ENCODE results near the gene SLC25A47. TPM values are rescaled to one million over a fixed set of nuclear protein-coding genes. Genes with fewer than 3 reads are reported as not detected.
A peak's percentile ranks its signal among the peaks of the same experiment; 100 is the strongest.

SLC25A47 gene
- total RNA-seq, 1 donor from 2014 or later: not detected

- no peaks in the 10 kb centered on the region for H3K36me3 ChIP-seq
- H3K27me3 ChIP-seq: no peaks in the 10 kb centered on the region
- TF ChIP-seq CTCF (IDR thresholded peaks at IDR 0.05): no peak
- H3K9me3 ChIP-seq: no peaks in the 10 kb centered on the region
- peaks cover 3% of the 10 kb centered on the region for H3K4me1 ChIP-seq
- H3K4me3 ChIP-seq: no peak overlapping the region
- intact Hi-C loops (cut with DNase I): no loop called here
- no peak overlapping the region for H3K27ac ChIP-seq
- no peak for ATAC-seq
- no peak for DNase-seq
Measured at GRCh38 chr14:100322138-100322957, 791 bp upstream of the SLC25A47 start.

DNA sequence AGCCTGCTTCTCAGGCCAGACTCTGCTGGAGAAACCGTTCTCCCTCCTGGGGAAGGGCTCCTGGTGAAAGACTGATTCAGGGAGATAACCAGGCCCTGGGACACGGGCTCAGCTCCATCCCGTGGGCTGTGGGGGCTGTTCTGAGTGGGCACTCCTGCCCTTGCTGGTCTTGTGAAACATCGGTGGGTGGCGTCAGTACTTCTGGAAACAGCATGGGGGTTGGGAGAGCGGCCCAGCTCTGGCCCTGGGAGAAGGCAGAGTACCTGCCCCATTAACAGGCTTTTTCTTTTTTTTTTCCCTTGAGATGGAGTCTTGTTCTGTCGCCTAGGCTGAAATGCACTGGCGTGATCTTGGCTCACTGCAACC lies 786 bp downstream of the SLC25A47 start:
- no peaks in the 10 kb centered on the region for H3K27me3 ChIP-seq
- no peaks in the 10 kb centered on the region for H3K4me1 ChIP-seq
- intact Hi-C loops (cut with DNase I): no loop called here
- H3K27ac ChIP-seq: no peak overlapping the region
- no peaks in the 10 kb centered on the region for H3K9me3 ChIP-seq
- no peak for TF ChIP-seq CTCF (IDR thresholded peaks at IDR 0.05)
- no peaks in the 10 kb centered on the region for H3K36me3 ChIP-seq
- DNase-seq: no peak
- no peak for ATAC-seq
- H3K4me3 ChIP-seq: no peak overlapping the region

GRCh38 chr14:100325231-100325632 lies 2.1 kb downstream of the SLC25A47 start:
- Histone ChIP-seq H3K4me3 (no peak overlapping the region), H3K27me3 (no peaks in the 10 kb centered on the region), H3K4me1 (no peaks in the 10 kb centered on the region), H3K27ac (no peak overlapping the region), H3K9me3 (no peaks in the 10 kb centered on the region), H3K36me3 (no peaks in the 10 kb centered on the region)
- intact Hi-C loops (cut with DNase I): no loop called here
- no peak for DNase-seq
- no peak for TF ChIP-seq CTCF (IDR thresholded peaks at IDR 0.05)
- ATAC-seq: peak; percentile 32

DNA sequence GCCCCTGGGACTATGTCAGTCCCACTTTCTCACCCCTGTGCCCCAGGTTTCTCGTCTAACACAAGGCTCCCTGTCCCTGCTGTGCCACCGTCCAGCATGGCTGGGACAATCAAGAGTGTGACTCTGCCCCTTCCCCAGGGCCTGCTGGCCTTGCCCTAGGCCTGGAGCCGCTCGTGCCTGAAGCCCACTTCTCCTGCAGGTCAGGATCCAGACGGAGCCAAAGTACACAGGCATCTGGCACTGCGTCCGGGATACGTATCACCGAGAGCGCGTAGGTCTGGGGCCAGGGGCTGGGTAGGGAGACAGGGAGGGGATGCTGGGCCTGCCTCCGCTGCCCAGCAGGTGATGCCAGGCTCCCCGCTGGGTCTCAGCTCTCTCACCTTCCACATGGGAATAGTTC lies 2.8 kb downstream of the SLC25A47 start:
- intact Hi-C loops (cut with DNase I): no loop called here
- no peak for ATAC-seq

GRCh38 chr14:100327128-100327527 lies 4.0 kb downstream of the SLC25A47 start:
- no peak for DNase-seq
- Histone ChIP-seq H3K36me3 (no peaks in the 10 kb centered on the region), H3K4me3 (no peak overlapping the region), H3K27me3 (no peaks in the 10 kb centered on the region), H3K27ac (no peak overlapping the region), H3K4me1 (no peaks in the 10 kb centered on the region), H3K9me3 (no peaks in the 10 kb centered on the region)
- intact Hi-C loops (cut with DNase I): no loop called here
- no peak for TF ChIP-seq CTCF (IDR thresholded peaks at IDR 0.05)
- no peak for ATAC-seq

More for the DNA sequence above, 2.8 kb downstream of the SLC25A47 start:
- Histone ChIP-seq H3K4me1 (no peaks in the 10 kb centered on the region), H3K9me3 (no peaks in the 10 kb centered on the region), H3K27me3 (no peaks in the 10 kb centered on the region), H3K36me3 (no peaks in the 10 kb centered on the region), H3K4me3 (no peak overlapping the region), H3K27ac (no peak overlapping the region)
- TF ChIP-seq CTCF (IDR thresholded peaks at IDR 0.05): no peak
- no peak for DNase-seq
